Fibroblast of skin of right biceps (primary cell): ENCODE measurements around the gene ATP6V0A4.
"Not testable (repeated sequence)": the region's sequence is repeated elsewhere in the genome, so short reads cannot be mapped to it uniquely, and the experiment has no call there.

Experiments used
- DNase-seq: peaks from one replicate; pipeline ENCODE4 v3.0.0-alpha.2; 2013

The ATP6V0A4 gene

GRCh38 chr7:138801256-138801655, 3.3 kb upstream of the ATP6V0A4 start:
- no peak for DNase-seq

- no peak for DNase-seq
Measured at GRCh38 chr7:138799336-138800000, 1.5 kb upstream of the ATP6V0A4 start.

- no peak for DNase-seq
Measured at GRCh38 chr7:138798836-138799235, 840 bp upstream of the ATP6V0A4 start.

- not testable (repeated sequence) for DNase-seq
Measured at GRCh38 chr7:138797046-138797445, 950 bp downstream of the ATP6V0A4 start.

GRCh38 chr7:138796038-138796615, 1.9 kb downstream of the ATP6V0A4 start:
- no peak for DNase-seq

- DNase-seq = no peak
Measured at GRCh38 chr7:138785587-138786437, 12.2 kb downstream of the ATP6V0A4 start.

- no peak for DNase-seq
Measured at GRCh38 chr7:138784692-138785091, 13.3 kb downstream of the ATP6V0A4 start.

- no peak for DNase-seq
Measured at GRCh38 chr7:138781004-138781403, 17.0 kb downstream of the ATP6V0A4 start.

- no peak for DNase-seq
Measured at GRCh38 chr7:138776166-138776833, 21.7 kb downstream of the ATP6V0A4 start.

GRCh38 chr7:138773817-138774216, 24.2 kb downstream of the ATP6V0A4 start:
- no peak for DNase-seq

- no peak for DNase-seq
Measured at GRCh38 chr7:138773176-138773575, 24.8 kb downstream of the ATP6V0A4 start.

GRCh38 chr7:138770904-138771303, 27.1 kb downstream of the ATP6V0A4 start:
- no peak for DNase-seq

- no peak for DNase-seq
Measured at GRCh38 chr7:138768241-138768640, 29.8 kb downstream of the ATP6V0A4 start.

GRCh38 chr7:138756591-138757242, 41.3 kb downstream of the ATP6V0A4 start:
- no peak for DNase-seq

- DNase-seq = no peak
Measured at GRCh38 chr7:138755842-138756590, 42.0 kb downstream of the ATP6V0A4 start.

- DNase-seq = no peak
Measured at GRCh38 chr7:138755331-138755747, 42.7 kb downstream of the ATP6V0A4 start.

- no peak for DNase-seq
Measured at GRCh38 chr7:138753610-138754009, 44.4 kb downstream of the ATP6V0A4 start.

- DNase-seq = no peak
Measured at GRCh38 chr7:138753150-138753518, 44.9 kb downstream of the ATP6V0A4 start.

- no peak for DNase-seq
Measured at GRCh38 chr7:138752518-138753149, 45.4 kb downstream of the ATP6V0A4 start.

- DNase-seq = no peak
Measured at GRCh38 chr7:138750901-138751464, 47.0 kb downstream of the ATP6V0A4 start.

- no peak for DNase-seq
Measured at GRCh38 chr7:138750473-138750872, 47.5 kb downstream of the ATP6V0A4 start.
